HG02943 (cell line): Measurements from ENCODE around the gene DENND2D.
A peak's percentile ranks its signal among the peaks of the same experiment; 100 is the strongest.

ENCODE experiments used
- ATAC-seq: cut with Tn5 transposase; IDR thresholded peaks from one replicate; pipeline ENCODE4 v1.9.1; 2021; ENCODE audit warnings: mild to moderate bottlenecking, low read depth, moderate library complexity; ENCODE audit not compliant: unreplicated experiment

The DENND2D gene

DNA sequence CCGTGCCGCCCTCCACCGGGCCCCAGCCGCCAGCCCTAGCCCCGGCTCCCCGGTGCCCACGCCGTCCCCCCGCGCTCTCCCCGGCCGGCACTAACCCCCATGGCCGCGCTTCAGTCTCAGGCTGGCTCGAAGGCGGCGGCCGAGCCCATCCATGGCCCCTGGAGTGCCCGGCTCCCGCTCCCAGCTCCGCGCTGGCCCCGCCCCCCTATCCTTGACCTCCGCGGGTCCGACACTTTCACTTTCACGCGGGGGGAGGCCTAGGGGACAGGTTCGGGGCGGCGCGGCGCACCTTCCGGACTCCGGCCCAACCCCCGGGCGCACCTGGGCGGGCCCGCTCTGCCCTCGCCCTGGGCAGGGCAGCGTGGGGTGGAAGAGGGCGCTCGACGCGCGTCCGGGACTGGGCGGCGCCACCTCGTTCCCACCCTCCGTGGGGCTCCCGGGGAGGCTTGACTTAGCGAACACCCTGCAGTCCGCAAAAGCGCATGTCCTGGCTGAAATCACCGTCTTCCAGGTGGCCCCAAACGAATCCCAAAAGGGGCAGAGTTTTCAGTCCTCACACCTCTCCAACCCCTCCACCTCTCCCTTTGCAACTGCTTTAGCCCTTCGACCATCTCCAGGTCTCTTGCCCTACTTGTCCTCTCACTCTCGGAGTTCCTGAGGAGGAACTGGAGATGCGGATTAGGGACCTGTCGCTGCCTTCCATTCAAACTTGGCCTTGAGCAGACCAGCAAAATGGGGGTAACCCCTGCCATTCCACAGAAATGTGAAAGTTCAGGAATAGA, 3.9 kb upstream of the DENND2D start:
- peak; percentile 62 for ATAC-seq

DNA sequence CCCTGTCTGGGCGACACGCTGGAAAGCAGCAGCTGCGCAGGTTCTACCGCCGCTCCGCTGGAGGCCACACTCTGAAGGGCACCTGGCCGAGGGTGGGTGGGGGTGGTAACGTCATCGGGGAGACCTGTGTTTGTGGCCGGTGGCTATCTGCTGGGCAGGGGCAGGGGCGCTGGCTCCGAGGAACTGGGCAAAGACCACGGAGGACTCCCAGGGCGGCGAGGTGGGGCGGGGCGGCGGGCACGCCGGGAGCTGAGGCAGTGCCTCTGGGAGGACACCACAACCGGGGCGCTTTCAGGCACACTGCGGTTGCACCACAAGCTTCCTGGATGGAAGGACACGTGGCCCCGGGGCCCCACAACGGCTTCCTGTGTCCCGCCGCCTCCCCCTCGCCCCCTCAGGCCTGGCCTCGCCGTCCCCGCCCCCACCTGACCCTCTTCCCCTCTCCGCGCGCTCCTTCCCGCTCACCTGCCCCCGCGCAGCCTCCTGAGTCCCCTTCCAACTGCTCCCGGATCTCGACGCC, 3.3 kb upstream of the DENND2D start:
- peak; percentile 52 for ATAC-seq

DNA sequence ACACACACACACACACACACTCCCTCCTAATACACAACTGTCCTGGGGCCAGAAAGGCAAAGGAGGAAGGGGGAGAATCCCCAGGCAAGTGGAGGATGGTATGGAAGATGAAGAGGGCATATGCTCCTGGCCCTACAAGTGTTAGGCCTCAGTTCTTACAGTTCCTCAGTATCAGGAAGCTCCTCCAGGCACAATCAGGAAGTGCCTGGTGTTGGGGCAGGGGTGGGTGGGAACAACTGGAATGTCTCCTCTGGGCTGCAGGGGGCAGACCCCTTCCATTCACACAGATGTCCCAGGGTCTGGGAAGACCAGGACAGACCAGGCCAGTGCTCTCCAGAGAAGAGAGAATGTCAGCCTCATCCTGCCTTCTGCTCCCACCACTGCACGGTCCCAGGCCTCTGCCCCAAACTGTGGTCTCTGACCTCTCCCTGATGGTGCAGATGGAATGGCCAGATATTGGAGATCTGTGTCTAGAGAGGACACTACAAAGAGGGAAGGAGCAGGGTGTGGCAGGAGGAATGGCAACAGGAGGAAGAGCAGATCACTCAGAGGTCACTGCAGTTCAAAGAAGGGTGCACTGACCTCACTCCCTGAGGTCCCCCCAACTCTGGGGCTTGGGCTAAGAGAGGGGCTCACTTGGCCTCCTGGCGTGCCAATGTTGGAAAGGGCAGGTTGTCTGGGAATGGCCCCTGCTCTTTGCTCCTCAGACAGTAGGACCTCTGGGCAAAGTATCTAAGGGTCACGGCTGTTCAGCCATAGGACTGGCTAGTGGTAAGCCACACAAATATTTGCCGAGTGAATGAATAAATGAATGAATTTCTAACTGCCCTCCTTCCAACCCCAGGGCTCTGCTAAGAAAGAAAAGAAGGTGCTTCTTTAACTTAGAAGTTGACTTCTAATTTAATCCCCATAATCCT, 2.5 kb upstream of the DENND2D start:
- no peak for ATAC-seq

DNA sequence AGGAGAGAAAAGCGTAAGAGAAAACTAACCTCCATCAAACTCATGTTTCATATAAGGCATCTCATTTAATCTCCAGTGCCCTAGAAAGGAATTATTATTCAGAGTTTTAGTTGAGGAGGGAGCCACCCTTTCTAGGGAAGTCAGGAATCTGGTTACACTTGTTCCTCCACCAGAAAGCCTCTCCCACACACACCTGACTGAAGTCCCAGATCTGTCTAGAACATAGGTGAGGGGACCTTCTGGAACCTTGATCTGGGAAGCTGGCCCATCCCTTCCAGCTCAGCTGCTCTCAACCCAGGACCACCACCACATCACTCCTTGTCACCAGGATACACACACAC, 1.9 kb upstream of the DENND2D start:
- no peak for ATAC-seq

DNA sequence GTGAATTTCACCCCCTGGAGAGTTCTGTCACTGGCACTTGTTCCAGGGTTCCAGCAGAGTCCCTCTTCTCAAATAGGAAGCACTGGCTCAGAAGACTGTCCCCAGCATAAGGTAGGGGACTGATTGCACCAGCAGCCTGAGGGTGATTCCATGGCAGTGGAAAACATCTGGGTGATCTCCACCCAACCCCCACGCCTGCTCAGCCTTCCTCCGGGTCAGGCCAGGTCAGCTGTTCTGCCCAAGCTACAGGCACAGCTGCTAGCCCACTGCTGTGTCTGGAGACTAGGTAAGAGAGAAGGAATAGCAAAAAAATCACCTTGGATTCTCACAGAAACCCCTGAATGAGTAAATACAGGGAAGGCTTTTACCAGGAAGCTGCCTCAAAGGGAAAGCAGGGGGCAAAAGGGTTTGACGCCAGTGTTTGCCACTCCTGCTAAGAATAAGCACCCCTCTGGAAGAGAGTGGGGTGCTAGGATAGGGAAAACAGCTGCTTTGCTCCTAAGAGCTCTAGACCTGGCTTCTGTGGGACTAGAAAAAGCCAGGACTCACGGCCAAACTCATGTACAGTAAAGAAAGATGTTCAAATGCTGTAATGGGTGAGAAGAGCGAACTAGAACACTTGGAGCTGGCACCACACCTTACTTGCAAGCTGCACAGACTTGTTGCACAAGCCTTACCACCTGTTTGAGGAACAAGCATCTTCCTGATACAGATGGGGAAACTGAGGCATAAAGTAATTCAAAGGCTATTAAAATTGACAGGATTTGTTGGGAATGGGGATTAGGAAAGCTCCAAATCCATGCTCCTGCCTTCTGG, 1.0 kb upstream of the DENND2D start:
- ATAC-seq: no peak

DNA sequence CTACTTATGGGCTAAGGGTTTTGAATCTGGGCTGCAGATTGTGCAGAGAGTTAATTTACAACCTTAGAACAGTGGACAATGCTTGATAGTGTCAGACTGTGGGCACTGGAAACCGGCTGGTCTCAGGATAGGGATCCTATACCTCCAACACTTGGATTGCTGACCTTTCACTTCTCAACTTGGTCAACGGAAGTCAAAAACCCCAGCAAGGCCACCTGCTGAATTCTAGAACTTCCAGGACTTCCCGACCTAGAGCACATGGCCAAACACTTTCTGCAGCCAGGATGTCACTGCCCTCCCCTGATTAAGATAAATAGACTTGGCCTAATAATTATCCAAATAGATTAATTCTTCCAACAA, 336 bp upstream of the DENND2D start:
- ATAC-seq: no peak

DNA sequence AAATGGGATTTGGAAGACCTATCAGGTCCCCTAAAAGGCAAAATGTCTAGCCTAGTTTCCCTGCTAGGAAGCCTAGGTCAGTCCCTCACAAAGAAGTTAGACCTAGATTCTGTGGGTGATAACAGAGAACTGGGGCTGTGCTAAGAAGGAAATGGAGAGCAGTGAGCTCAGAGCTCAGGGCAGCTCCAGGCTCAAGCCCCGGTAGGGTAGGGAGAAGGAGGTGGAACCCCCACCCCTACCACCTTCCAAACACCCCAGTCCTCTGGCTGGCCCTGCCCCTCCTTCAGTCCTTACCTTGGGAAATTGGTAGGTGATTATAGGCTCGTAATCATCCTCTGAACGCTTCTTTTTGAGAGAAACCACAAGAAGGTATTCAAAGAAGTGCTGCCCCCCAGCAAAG, 1.1 kb downstream of the DENND2D start:
- ATAC-seq: no peak

DNA sequence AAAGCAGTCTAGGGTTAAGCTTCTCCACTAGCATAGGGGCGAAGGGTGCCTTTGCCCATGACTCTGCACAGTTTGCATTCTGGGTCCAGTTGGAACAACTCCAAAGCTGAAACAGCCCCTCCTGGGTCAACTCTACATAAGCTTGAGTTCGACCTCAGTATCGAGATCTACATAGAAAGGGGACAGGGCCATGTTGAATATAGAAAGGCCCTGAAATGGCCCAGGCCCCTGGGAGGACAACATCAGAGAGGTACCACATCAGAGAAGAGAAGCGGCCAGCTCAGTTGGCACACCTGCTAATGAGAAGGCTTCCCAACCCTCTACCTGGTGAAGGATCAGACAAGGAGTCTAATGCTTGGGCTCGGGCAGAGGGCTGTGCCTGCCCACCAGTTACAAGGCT, 1.6 kb downstream of the DENND2D start:
- ATAC-seq: no peak

DNA sequence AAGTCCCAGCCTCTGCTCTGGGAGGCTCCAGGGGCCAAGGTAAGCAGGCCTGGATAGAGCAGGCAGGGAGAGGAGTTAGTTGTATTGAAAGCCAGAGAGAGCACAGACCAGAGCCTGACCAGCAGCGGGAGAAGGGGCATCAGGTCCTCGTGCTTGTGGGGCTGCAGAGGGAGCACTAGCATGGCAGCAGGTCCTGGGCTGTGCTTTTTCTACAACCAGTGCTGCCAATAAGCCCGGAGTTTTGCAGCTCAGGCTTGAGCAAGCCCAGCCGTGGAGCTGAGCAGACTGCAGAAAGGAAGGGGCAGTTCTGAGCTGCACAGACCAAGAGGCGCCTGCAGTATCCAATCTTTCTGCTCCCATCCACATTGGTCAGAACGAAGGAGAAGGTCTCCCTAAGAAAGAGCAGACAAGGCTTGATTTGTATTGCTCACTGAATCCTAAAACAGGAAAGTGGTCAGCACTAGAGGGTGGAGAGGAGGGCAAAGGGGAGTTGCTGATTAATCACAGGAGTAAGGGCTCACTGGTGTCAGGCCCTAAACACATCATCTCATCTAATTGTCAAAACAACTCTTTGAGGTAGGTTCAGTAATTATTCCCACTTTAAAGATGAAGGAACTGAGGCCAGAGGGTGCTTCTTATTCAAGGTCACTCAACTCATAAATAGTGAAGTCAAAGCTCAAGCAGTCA, 2.7 kb downstream of the DENND2D start:
- no peak for ATAC-seq

DNA sequence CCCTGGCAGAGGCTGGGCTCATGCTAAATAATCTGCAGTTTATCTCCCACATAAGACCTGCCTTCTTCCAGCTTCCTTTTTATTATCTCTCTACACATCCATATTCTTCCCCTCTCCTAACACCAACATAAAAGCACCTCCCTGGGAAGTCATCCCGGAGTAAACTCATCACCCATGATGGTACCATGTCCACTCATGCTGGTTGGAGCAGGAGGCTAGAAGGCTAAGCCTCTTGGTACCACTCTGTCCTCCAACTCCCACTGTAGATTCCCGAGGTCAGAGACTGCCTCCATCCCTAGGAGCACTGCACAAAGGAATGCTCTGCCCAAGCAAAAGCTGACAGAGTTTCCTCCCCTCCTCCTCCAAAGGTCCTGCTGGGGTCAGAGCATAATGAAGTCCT, 4.2 kb downstream of the DENND2D start:
- ATAC-seq: no peak

DNA sequence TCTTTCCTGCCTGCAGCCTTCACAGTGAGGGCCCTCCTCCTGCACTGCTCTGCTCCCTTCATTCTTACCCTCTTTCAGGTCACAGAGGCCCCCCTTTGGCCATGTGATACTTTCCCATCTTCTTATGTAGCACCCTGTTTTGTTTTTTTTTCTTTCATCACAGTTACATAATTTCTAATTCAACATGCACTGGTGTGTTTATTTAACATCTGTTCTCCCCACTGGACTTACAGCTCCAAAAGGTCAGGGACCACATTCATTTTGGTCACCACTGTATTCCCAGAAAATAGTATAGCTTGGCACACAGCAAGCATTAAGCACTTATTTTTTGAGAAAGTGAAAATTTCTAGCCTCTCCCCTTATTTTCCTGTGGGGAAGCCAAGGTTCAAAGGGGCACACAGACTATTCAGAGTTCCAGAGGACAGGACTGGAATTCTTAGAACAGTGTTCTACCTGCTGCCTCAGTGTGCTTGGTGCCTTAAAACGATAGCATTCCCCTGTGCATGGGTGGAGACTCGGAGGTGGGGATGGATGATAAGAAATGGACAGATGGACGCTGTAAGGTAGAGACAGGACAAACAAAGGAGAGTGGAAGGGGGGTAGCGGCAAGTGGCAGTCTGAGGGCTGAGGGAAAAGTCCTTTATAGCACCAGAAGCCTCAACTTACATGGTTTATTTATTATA, 5.3 kb downstream of the DENND2D start:
- ATAC-seq: no peak

DNA sequence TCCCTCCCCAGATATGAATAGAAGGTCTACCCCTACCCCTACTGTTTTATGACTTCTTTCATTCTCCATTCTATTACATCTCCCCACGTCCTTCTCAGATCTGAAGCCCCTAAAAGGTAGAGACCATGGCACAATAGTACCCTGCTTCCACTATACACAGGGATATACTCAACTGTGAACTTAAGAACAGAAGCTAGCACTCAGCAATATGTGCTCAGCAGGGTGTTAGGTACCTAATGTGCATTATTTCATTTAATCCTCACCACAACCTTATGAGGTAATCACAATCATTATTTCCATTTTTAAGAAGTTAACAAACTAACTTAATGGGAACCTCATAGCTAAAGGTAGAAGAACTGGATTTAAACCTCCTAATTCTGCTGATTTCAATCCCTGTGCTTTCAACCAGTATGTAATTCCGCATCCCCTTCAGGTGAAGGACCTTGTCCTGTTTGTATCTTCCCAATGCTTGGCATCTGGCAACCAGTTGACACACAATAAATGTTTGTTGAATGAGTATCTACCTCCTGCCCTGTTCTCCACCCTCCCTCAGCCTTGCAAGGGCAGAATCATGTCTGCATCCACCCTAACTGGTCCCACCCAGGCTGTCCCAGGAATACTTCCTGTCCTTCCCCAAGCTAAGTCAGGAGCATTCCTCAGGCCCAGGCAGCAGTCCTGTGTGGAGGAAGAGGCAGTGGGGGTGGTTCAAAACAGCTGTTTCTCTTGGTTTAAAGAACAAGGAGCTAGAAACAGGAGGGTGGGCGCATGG, 6.5 kb downstream of the DENND2D start:
- ATAC-seq: no peak

DNA sequence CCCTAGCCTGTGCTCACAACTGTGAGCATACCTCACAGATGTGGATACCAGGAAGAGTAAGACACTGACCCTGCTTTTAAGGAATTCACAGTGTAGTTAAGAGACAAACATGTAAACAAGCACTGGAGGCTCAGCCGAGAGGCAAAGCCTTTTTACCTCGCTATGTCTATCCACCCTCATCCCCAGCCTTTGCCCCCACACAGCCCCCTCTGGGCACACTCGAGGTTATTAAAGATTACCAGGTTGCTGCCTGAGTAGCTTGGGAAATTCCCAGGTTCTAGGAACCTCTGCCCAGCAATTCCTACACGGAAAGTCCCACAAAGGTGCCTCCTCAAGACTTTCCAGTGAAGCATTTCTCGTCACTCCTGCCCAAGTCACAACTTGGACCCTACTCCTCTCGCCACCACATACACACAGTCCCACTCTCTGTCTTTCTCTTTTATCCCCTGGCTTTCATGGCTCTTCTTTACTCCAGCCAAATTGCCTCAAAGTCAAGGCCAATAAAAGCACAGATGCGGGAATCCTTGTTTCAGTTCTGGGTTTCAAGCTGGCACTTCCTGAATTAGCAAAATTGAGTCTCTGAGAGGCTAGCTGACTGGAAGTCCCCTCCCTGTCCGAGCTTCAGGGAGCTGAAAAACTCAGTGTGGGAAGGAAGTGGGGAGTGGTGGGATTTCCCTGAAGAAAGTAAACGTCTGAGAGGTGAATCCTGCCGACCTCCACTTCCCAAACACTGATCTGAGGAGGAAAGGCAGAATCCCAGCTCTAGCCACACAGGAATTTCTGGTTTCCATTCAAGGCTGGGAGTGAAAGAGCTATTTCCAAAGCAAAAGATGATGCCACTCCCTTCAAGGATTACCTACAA, 7.6 kb downstream of the DENND2D start:
- ATAC-seq: no peak

DNA sequence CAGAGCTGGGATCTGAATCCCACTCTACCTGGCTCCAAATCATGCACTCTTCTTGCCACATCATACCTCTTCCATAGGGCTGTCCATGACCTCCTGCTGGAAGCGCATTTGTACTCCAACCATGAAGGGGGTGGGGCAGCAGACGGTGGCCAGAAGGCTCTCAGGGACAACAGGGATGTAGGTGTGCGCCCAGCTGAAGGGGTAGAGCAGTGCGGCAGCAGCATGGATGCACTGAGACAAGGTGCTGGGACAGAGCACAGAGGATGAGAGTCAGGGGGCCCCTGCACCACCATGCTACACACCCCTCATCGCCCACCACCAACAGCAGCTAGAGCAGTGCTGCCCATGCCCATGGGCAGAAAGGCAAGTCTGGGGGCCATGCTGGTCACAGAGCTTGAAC, 8.4 kb downstream of the DENND2D start:
- ATAC-seq: no peak

DNA sequence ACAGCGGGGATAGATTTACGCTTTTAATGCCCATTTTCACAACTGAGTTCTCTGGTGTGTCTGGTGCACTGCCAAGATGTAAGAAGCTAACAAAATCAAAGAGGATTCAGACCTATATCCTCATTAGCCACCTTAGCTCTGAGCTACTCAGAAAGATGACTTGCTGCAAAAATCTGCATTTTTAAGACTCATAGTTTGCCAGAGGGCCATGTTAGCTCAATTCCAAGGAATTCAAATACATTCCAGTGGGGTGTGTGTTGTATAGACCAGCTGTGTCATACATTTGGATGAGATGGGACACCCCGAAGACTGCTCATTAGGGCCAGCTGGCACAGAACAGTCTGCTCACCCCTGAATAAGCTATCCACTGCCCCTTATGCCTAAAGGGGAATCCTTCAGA, 8.9 kb downstream of the DENND2D start:
- ATAC-seq: no peak

DNA sequence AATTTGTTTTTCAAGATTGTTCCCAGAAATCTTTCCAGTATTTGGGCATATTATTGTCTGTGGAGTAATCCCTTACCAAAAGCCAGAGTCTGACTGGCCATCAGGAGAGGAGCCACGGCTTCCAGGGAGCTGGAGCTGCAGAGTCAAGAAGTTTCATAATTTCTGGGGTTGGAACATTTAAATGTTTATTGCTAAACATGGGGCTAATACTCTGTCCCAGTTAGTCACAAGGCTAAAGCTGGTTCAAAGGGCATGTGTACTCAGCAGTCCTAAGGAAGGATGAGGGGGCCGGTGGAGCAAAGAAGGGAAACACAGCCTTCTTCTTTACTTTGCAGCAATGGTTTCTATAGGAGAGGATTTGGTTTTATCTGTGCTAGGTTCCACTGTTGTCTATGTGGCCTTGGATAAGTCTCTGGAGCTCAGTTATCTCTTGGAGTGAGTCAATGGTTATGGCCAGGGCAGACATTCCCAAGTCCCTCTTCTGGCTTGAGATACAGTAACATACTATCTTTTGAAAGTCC, 9.5 kb downstream of the DENND2D start:
- no peak for ATAC-seq

DNA sequence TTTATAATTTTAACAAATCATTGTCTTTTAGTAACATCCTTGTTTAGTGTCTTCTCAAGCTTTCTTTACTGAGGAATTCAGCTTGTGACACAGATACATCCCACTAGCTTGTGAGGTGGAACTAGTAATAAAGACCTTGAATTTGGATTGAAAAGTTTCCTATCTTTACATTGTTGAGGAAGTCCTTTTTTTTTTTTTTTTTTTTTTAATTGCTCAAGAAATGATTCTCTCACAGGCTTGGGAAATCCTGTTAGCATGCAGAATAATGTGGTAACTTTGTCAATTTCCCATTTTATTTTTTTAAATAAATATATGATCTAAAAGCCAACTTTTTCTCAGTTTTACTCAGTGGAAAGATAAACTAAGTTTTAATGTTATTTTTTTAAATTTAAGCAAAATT, 15.8 kb downstream of the DENND2D start:
- no peak for ATAC-seq
